ENCODE data around the gene TBC1D14. TPM values are rescaled to one million over a fixed set of nuclear protein-coding genes. Genes with fewer than 3 reads are reported as not detected.

The TBC1D14 gene
- total and polyA plus RNA-seq, 9 of the 15 experiments (the other 6 are each of a cell fraction or from before 2014, with no cell fraction given), result 2.1 to 59.6 (median 44.8) TPM

- TF ChIP-seq ZNF407 (IDR thresholded peaks at IDR 0.05; ENCODE audit: low read depth), result no peak
- no peak for TF ChIP-seq ATF1 (CRISPR knock-in tag; IDR thresholded peaks at IDR 0.05)
- TF ChIP-seq ATF1 (tag; IDR thresholded peaks at IDR 0.05), result no peak
- no peak for TF ChIP-seq HNRNPLL (IDR thresholded peaks at IDR 0.05; ENCODE audit: low read depth, low read length, poor library complexity, severe bottlenecking)
- TF ChIP-seq TBP (optimal IDR thresholded peaks at IDR 0.05; ENCODE audit: low read depth, low read length), result peak; percentile 49
- no peak for TF ChIP-seq ZBTB8A (IDR thresholded peaks at IDR 0.05; ENCODE audit: partially characterized antibody)
- no peak for TF ChIP-seq ZNF277 (CRISPR knock-in tag; IDR thresholded peaks at IDR 0.05; ENCODE audit: borderline replicate concordance)
- no peak for TF ChIP-seq ARID1B (IDR thresholded peaks at IDR 0.05)
- no peak for TF ChIP-seq HDAC8 (tag; IDR thresholded peaks at IDR 0.05)
- TF ChIP-seq CC2D1A (IDR thresholded peaks at IDR 0.05), result no peak
- TF ChIP-seq HMGN3 (IDR thresholded peaks at IDR 0.05; ENCODE audit: borderline replicate concordance, extremely low read depth, insufficient read length, low read depth, low read length), result peak; percentile 16
- TF ChIP-seq RFX5 (IDR thresholded peaks at IDR 0.05; ENCODE audit: low read depth, low read length), result no peak
- TF ChIP-seq COPS2 (conservative IDR thresholded peaks at IDR 0.05), result no peak
- peak; percentile 27 for TF ChIP-seq CCNT2 (IDR thresholded peaks at IDR 0.05; ENCODE audit: borderline replicate concordance, extremely low read depth, insufficient read length, low read depth, low read length)
- TF ChIP-seq OTX1 (CRISPR knock-in tag; IDR thresholded peaks at IDR 0.05), result no peak
These were observed 158.7 kb downstream of the TBC1D14 start (continued) for GRCh38 chr4:7068279-7068842.

Data from K562 (cell line).